Measurements from ENCODE around the gene RIPPLY3. TPM values are rescaled to one million over a fixed set of nuclear protein-coding genes. Genes with fewer than 3 reads are reported as not detected.

Gene RIPPLY3
- total and polyA plus RNA-seq, 2 of the 13 experiments (the other 11 are each of a cell fraction or from before 2014, with no cell fraction given): 0.09 to 2.9 TPM

DNA sequence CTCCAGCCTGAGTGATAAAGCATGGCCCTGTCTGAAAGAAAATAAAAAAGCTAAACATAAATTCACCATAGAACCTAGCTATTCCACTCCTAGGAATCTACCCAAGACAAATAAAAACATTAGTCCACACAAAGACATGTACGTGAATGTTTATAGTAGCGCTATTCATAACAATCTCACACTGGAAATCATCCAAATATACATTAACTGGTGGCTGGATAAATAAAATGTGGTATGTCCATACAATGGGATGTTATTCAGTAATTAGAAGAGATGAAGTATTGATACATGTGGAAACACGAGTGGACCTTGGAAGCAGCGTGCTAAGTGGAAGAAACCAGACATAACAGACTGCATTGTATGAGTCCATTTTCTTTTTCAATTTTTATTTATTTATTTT lies 29.7 kb downstream of the RIPPLY3 start:
- in situ Hi-C loops (cut with HindIII; ENCODE audit: extremely low pct_ligation_motif_present, low pct_unique_long_range_greater_than_20kb): no loop called here
- H3K9ac ChIP-seq (ENCODE audit: insufficient read depth, low read depth, low read length): no peak overlapping the region
- H3K36me3 ChIP-seq (replicated peaks in 1 of 2; ENCODE audit: control insufficient read depth in 1 of 2, insufficient read depth in 2 of 2, low read length in 2 of 2): no peaks in the 10 kb centered on the region
- no peak overlapping the region for H3K27ac ChIP-seq (ENCODE audit: extremely low read length, insufficient read depth, low read length)
- H3K4me3 ChIP-seq (replicated peaks in 1 of 3; ENCODE audit: insufficient read depth in 1 of 3, low read depth in 2 of 3, low read length in 3 of 3): no peak overlapping the region
- no peaks in the 10 kb centered on the region for H3K4me1 ChIP-seq (ENCODE audit: insufficient read depth, low read length)
- WGBS (ENCODE audit: low lambda C conversion rate): 64% methylated on average over 4 of the region's 4 CpGs
- TF ChIP-seq ZNF124 (CRISPR knock-in tag; IDR thresholded peaks at IDR 0.05) (no peak), ZBTB21 (CRISPR knock-in tag; IDR thresholded peaks at IDR 0.05) (no peak), FOSL1 (CRISPR knock-in tag; IDR thresholded peaks at IDR 0.05; ENCODE audit: borderline replicate concordance) (no peak), MXI1 (IDR thresholded peaks at IDR 0.05; ENCODE audit: borderline replicate concordance, low read depth, low read length) (no peak)
- TF ChIP-seq, protein P1, sequence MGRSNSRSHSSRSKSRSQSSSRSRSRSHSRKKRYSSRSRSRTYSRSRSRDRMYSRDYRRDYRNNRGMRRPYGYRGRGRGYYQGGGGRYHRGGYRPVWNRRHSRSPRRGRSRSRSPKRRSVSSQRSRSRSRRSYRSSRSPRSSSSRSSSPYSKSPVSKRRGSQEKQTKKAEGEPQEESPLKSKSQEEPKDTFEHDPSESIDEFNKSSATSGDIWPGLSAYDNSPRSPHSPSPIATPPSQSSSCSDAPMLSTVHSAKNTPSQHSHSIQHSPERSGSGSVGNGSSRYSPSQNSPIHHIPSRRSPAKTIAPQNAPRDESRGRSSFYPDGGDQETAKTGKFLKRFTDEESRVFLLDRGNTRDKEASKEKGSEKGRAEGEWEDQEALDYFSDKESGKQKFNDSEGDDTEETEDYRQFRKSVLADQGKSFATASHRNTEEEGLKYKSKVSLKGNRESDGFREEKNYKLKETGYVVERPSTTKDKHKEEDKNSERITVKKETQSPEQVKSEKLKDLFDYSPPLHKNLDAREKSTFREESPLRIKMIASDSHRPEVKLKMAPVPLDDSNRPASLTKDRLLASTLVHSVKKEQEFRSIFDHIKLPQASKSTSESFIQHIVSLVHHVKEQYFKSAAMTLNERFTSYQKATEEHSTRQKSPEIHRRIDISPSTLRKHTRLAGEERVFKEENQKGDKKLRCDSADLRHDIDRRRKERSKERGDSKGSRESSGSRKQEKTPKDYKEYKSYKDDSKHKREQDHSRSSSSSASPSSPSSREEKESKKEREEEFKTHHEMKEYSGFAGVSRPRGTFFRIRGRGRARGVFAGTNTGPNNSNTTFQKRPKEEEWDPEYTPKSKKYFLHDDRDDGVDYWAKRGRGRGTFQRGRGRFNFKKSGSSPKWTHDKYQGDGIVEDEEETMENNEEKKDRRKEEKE (IDR thresholded peaks at IDR 0.05): no peak
- ChIA-PET POLR2A (no interaction called here), CTCF (ENCODE audit: low intra/inter-chr PET ratio, low total read pairs) (no interaction called here)
- H3K27me3 ChIP-seq (ENCODE audit: control insufficient read depth in 1 of 2, insufficient read depth in 2 of 2, low read length in 2 of 2): no peaks in the 10 kb centered on the region
- H2AFZ ChIP-seq (ENCODE audit: low read length): no peak overlapping the region
- H3K79me2 ChIP-seq (ENCODE audit: insufficient read depth, low read length): no peaks in the 10 kb centered on the region
- intact Hi-C loops (cut with micrococcal nuclease; ENCODE audit: unreplicated experiment): no loop called here
- ATAC-seq (no peak), FAIRE-seq (no peak), DNase-seq (ENCODE audit: low spot score) (no peak)
- no peaks in the 10 kb centered on the region for H3K9me3 ChIP-seq (ENCODE audit: low read length)
- BruUV-seq (replicated peaks): no TSS peak
- no peak overlapping the region for H3K4me2 ChIP-seq (ENCODE audit: low read depth, low read length)
- no peaks in the 10 kb centered on the region for H4K20me1 ChIP-seq (ENCODE audit: insufficient read depth, low read length)

DNA sequence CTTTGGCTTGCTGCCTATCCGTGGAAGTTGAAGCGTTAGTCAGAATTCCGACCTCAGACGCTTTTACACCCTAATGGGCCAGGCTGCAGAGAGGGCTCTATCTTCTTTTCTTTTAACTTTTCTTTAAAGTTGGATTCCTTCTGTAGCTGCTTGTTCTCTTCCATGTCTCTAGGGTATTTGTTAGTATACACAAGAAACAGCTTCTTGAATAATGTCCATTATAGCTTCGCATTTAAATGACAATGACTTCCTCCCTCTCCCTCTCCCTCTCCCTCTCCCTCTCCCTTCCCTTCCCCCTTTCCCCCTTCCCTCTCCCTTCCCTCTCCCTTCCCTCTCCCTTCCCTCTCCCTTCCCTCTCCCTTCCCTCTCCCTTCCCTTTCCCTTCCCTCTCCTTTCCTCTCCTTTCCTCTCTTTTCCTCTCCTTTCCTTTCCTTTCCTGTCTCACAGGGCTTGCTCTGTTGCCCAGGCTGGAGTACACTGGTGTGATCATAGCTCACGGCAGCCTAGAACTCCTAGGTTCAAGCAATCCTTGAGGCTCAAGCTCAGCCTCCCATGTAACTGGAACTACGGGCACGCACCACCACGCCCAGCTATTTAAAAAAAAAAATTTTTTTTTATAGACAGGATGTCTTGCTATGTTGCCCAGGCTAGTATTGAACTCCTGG lies 33.0 kb downstream of the RIPPLY3 start:
- Histone ChIP-seq H3K9ac (ENCODE audit: insufficient read depth, low read depth, low read length) (no peak overlapping the region), H3K27me3 (ENCODE audit: control insufficient read depth in 1 of 2, insufficient read depth in 2 of 2, low read length in 2 of 2) (peaks cover 0 to 2% of the 10 kb centered on the region in 2 experiments; a peak in 1 of 5 replicates), H3K4me1 (ENCODE audit: insufficient read depth, low read length) (peaks cover 21% of the 10 kb centered on the region), H3K4me3 (replicated peaks in 1 of 3; ENCODE audit: insufficient read depth in 1 of 3, low read depth in 2 of 3, low read length in 3 of 3) (no peak overlapping the region), H3K27ac (ENCODE audit: extremely low read length, insufficient read depth, low read length) (no peak overlapping the region), H2AFZ (ENCODE audit: low read length) (no peak overlapping the region), H3K4me2 (ENCODE audit: low read depth, low read length) (no peak overlapping the region), H3K36me3 (replicated peaks in 1 of 2; ENCODE audit: control insufficient read depth in 1 of 2, insufficient read depth in 2 of 2, low read length in 2 of 2) (no peaks in the 10 kb centered on the region), H3K79me2 (ENCODE audit: insufficient read depth, low read length) (no peaks in the 10 kb centered on the region), H3K9me3 (ENCODE audit: low read length) (no peaks in the 10 kb centered on the region), H4K20me1 (ENCODE audit: insufficient read depth, low read length) (no peaks in the 10 kb centered on the region)
- no TSS peak for BruUV-seq (replicated peaks)
- POLR2A ChIA-PET: no interaction called here
- CTCF ChIA-PET (ENCODE audit: low intra/inter-chr PET ratio, low total read pairs): no interaction called here
- whole genome bisulfite sequencing (ENCODE audit: low lambda C conversion rate): 60% methylated on average over 9 of the region's 9 CpGs
- DNase-seq (ENCODE audit: low spot score) (no peak), ATAC-seq (no peak), FAIRE-seq (no peak)
- peak; percentile 94 for TF ChIP-seq PCBP1 (IDR thresholded peaks at IDR 0.05; ENCODE audit: borderline replicate concordance, low read depth, low read length)
- TF ChIP-seq NCOR1 (IDR thresholded peaks at IDR 0.05; ENCODE audit: borderline replicate concordance, low read length): no peak
- TF ChIP-seq PCBP2 (optimal IDR thresholded peaks at IDR 0.05; ENCODE audit: low read depth, low read length, poor library complexity, severe bottlenecking): peak; percentile 76
- TF ChIP-seq HNRNPK (IDR thresholded peaks at IDR 0.05; ENCODE audit: low read depth, low read length, poor library complexity, severe bottlenecking): peak; percentile 98
- intact Hi-C loops (cut with micrococcal nuclease; ENCODE audit: unreplicated experiment) (no loop called here), in situ Hi-C loops (cut with HindIII; ENCODE audit: extremely low pct_ligation_motif_present, low pct_unique_long_range_greater_than_20kb) (no loop called here)

All from HepG2 (cell line).